Activated CD4-positive, alpha-beta memory T cell treated with anti-CD3 and anti-CD28 coated beads for 36 hours (primary cell): ENCODE measurements around the gene PRSS22. TPM values are rescaled to one million over a fixed set of nuclear protein-coding genes. Genes with fewer than 3 reads are reported as not detected.

Source experiments
- CTCF ChIA-PET: fragments of 350-600 bp; sonication (Branson Sonifier 250); formaldehyde crosslinking; loops from one replicate; lab custom pipeline; 2021; ENCODE audit warnings: antibody characterized with exemption, inconsistent platforms; lab: Charles Lee
- POLR2A ChIA-PET: fragments of 350-600 bp; sonication (Branson Sonifier 250); formaldehyde crosslinking; loops from one replicate; lab custom pipeline; 2021; ENCODE audit warnings: antibody characterized with exemption; lab: Charles Lee
- DNase-seq: peaks from one replicate; pipeline ENCODE4 v3.0.0-alpha.2; 2020
- H3K27ac Mint-ChIP-seq: one replicate; pipeline ENCODE4 v1.8.0; 2021; ENCODE audit warnings: mixed read lengths
- H3K27me3 Mint-ChIP-seq: one replicate; pipeline ENCODE4 v1.8.0; 2021; ENCODE audit warnings: mixed read lengths
- H3K36me3 Mint-ChIP-seq: one replicate; pipeline ENCODE4 v1.8.0; 2021; ENCODE audit warnings: mixed read lengths
- H3K4me1 Mint-ChIP-seq: one replicate; pipeline ENCODE4 v1.8.0; 2021; ENCODE audit warnings: low read depth, mixed read lengths
- H3K4me3 Mint-ChIP-seq: one replicate; pipeline ENCODE4 v1.8.0; 2021; ENCODE audit warnings: mild to moderate bottlenecking, mixed read lengths
- H3K9me3 Mint-ChIP-seq: one replicate; pipeline ENCODE4 v1.8.0; 2021; ENCODE audit warnings: mixed read lengths
- intact Hi-C: fragments of 100-400 bp; cut with micrococcal nuclease; formaldehyde crosslinking; loops from one replicate; pipeline ENCODE4 v1.15.1; 2023
- total RNA-seq, 2 experiments: library from RNA; stranded (reverse); gene quantifications; one replicate each; pipeline ENCODE4 v1.2.3, GENCODE V29; 2021

Gene PRSS22
- total RNA-seq, 2 experiments from 2014 or later, result 0.24 to 0.38 TPM

GRCh38 chr16:2874912-2875362 is 17.0 kb upstream of the PRSS22 start:
- CTCF ChIA-PET, result interaction anchor here (0.6 to 1.4 kb wide), 8 partner anchors 10 to 58 kb away, joined by 3 to 12 read pairs (median 3); partner anchors contain the start of gene FLYWCH1
- peaks cover 4% of the 10 kb centered on the region for H3K9me3 Mint-ChIP-seq
- POLR2A ChIA-PET, result no interaction called here
- H3K27ac Mint-ChIP-seq, result no peak overlapping the region
- no peaks in the 10 kb centered on the region for H3K4me1 Mint-ChIP-seq
- no peaks in the 10 kb centered on the region for H3K27me3 Mint-ChIP-seq
- intact Hi-C loops, result no loop called here
- H3K36me3 Mint-ChIP-seq, result no peaks in the 10 kb centered on the region
- DNase-seq, result peak; percentile 80
- no peak overlapping the region for H3K4me3 Mint-ChIP-seq

DNA sequence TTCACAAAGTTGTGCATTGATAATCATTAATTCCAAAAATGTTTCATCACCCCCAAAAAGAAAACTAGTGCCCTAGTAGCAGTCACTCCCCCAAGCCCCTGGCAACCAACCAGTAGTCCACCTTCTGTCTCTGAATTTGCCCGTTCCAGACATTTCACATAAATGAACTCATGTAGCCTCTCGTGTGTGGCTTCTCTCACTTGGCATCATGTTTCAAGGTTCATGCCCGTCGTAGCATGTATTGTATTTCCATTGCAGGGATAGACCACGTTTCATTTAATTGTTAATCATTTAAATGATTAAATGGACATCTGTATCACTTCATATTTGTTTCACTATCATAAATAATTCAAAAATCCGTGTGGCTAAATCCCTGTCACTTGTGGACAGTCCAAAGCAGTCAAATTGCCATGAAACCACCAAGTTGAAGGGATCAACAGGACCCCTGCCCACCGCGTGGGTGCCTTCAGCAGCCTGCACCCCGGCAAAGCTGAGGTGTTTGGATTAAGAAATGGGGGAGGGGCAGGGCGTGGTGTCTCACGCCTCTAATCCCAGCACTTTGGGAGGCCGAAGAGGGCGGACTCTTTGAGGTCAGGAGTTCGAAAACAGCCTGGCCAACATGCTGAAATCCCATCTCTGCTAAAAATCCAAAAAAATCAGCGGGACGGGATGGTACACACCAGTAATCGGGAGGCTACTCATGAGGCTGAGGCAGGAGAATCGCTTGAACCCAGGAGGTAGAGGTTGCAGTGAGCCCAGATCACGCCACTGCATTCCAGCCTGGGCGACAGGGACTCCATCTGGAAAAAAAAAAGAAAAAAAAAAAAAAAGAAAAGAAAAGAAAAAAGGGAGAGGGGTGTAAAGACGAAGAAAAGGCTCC is 16.3 kb upstream of the PRSS22 start:
- H3K36me3 Mint-ChIP-seq, result no peaks in the 10 kb centered on the region
- no peaks in the 10 kb centered on the region for H3K27me3 Mint-ChIP-seq
- CTCF ChIA-PET, result interaction anchor here (0.6 to 1.4 kb wide), 8 partner anchors 10 to 59 kb away, joined by 3 to 12 read pairs (median 3); partner anchors contain the start of gene FLYWCH1
- H3K9me3 Mint-ChIP-seq, result no peaks in the 10 kb centered on the region
- no peak for DNase-seq
- intact Hi-C loops, result no loop called here
- no peak overlapping the region for H3K27ac Mint-ChIP-seq
- H3K4me3 Mint-ChIP-seq, result no peak overlapping the region
- H3K4me1 Mint-ChIP-seq, result no peaks in the 10 kb centered on the region
- POLR2A ChIA-PET, result no interaction called here

GRCh38 chr16:2871926-2872325 is 14.0 kb upstream of the PRSS22 start:
- no peak for DNase-seq
- intact Hi-C loops, result no loop called here
- CTCF ChIA-PET, result interaction anchor here (0.9 to 2.4 kb wide), 4 partner anchors 9 to 41 kb away, joined by 3 to 17 read pairs (median 5); no protein-coding TSS in a partner anchor
- Mint-ChIP-seq H3K4me1 (peaks cover 6% of the 10 kb centered on the region), H3K27ac (no peak overlapping the region), H3K27me3 (no peaks in the 10 kb centered on the region), H3K36me3 (no peaks in the 10 kb centered on the region), H3K9me3 (no peaks in the 10 kb centered on the region), H3K4me3 (no peak overlapping the region)
- POLR2A ChIA-PET, result interaction anchor here (1.2 kb wide), 1 partner anchor 11 kb away, joined by 4 read pairs; the partner anchor contains the start of gene FLYWCH2

DNA sequence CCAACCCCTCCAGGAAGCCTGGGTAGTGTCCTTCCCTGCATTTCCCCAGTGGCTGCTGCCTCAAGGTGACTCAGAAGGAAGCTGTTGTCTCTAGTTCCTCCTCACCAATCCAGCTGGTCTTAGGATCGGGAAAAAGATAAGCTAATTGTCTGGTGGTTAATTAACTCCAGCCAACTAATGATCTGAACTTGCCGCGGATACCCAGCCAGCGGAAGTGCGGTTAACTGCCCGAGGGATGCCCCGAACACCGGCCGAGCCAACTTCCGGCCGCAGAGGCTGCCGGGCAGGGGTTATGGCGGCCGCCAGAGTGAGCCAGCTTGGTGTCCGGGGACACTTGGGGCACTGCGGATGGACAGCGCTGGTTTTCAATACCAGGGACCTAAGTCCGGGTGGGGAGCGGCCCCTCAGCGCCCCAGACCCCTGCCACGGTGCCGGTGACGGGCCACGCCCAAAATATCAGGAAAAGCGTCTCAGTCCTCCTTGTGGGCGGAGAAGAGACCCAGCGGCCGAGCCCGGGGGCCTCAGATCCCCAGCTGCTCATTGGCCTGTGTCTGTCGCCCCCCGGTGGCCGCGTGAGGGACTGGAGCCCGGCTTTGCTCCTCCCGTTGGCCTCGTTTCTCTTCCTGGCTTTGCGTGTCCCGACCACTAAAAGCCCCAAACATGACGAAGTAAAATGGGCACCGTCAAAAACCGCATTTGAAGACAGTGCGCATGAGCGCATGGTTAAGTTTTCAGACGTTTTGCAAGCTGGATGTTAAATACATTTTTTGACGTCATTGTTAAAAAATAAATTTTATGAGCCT is 10.2 kb upstream of the PRSS22 start:
- CTCF ChIA-PET, result interaction anchor here (0.7 to 2.3 kb wide), 28 partner anchors 11 to 186 kb away, joined by 3 to 60 read pairs (median 6); partner anchors contain the start of genes ELOB, FLYWCH2, KCTD5 and PRSS27
- intact Hi-C loops, result loop anchor here (1.0 to 10.0 kb wide), 6 partner anchors 29 to 203 kb away; partner anchors contain the start of genes ELOB, FLYWCH1 and SRRM2

DNA sequence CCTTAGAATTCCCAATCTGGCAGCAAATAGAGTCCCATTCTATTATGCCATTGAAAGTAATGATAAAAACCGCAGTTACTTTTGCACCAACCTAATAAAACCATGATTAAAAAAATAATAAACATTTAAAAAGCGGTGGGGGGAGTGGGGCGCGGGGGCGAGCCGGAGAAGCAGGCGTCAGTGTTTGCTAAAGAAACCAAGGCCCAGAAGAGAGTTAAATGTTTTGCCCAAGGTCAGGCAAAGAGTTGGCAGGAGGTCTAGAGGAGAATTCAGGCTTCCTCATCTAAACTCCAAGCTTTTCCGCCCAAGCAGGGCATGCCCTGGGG is 9.7 kb upstream of the PRSS22 start:
- no peak for DNase-seq

More for the DNA sequence above, 10.2 kb upstream of the PRSS22 start:
- no peaks in the 10 kb centered on the region for H3K27me3 Mint-ChIP-seq
- POLR2A ChIA-PET, result interaction anchor here (0.6 to 2.0 kb wide), 10 partner anchors 14 to 204 kb away, joined by 3 to 19 read pairs (median 4); partner anchors contain the start of genes FLYWCH2, KCTD5 and SRRM2
- H3K4me1 Mint-ChIP-seq, result peaks cover 12% of the 10 kb centered on the region
- no peaks in the 10 kb centered on the region for H3K9me3 Mint-ChIP-seq
- H3K27ac Mint-ChIP-seq, result peak overlapping the region; percentile 90
- DNase-seq, result peak; percentile 99
- peak overlapping the region; percentile 91 for H3K4me3 Mint-ChIP-seq
- H3K36me3 Mint-ChIP-seq, result no peaks in the 10 kb centered on the region

GRCh38 chr16:2866431-2866830 is 8.5 kb upstream of the PRSS22 start:
- H3K9me3 Mint-ChIP-seq, result peaks cover under 1% of the 10 kb centered on the region
- ChIA-PET POLR2A (interaction anchor here (1.1 kb wide), 1 partner anchor 24 kb away, joined by 3 read pairs; no protein-coding TSS in a partner anchor), CTCF (interaction anchor here (1.6 to 4.0 kb wide), 2 partner anchors 12 to 27 kb away, joined by 6 to 21 read pairs; no protein-coding TSS in a partner anchor)
- intact Hi-C loops, result loop anchor here (5.0 to 10.0 kb wide), 3 partner anchors 46 to 202 kb away; partner anchors contain the start of genes ELOB and FLYWCH1
- peaks cover 2% of the 10 kb centered on the region for H3K27me3 Mint-ChIP-seq
- no peaks in the 10 kb centered on the region for H3K36me3 Mint-ChIP-seq
- H3K27ac Mint-ChIP-seq, result peak overlapping the region; percentile 6
- H3K4me3 Mint-ChIP-seq, result no peak overlapping the region
- no peak for DNase-seq
- H3K4me1 Mint-ChIP-seq, result peaks cover 12% of the 10 kb centered on the region

More for the DNA sequence above, 9.7 kb upstream of the PRSS22 start:
- ChIA-PET CTCF (interaction anchor here (0.7 to 2.3 kb wide), 25 partner anchors 12 to 186 kb away, joined by 3 to 60 read pairs (median 6); partner anchors contain the start of genes ELOB, FLYWCH2, KCTD5 and PRSS27), POLR2A (interaction anchor here (0.6 to 2.0 kb wide), 8 partner anchors 15 to 204 kb away, joined by 3 to 19 read pairs (median 4); partner anchors contain the start of genes FLYWCH2, KCTD5 and SRRM2)
- H3K4me3 Mint-ChIP-seq, result peak overlapping the region; percentile 91
- no peaks in the 10 kb centered on the region for H3K9me3 Mint-ChIP-seq
- H3K36me3 Mint-ChIP-seq, result no peaks in the 10 kb centered on the region
- H3K27me3 Mint-ChIP-seq, result no peaks in the 10 kb centered on the region
- peaks cover 12% of the 10 kb centered on the region for H3K4me1 Mint-ChIP-seq
- intact Hi-C loops, result loop anchor here (5.0 to 10.0 kb wide), 3 partner anchors 45 to 203 kb away; partner anchors contain the start of genes ELOB and FLYWCH1
- H3K27ac Mint-ChIP-seq, result peak overlapping the region; percentile 90

GRCh38 chr16:2865651-2866050 is 7.7 kb upstream of the PRSS22 start:
- no peak for DNase-seq
- Mint-ChIP-seq H3K4me1 (peaks cover 12% of the 10 kb centered on the region), H3K27ac (no peak overlapping the region), H3K4me3 (no peak overlapping the region), H3K9me3 (peaks cover 5% of the 10 kb centered on the region), H3K27me3 (peaks cover 5% of the 10 kb centered on the region), H3K36me3 (no peaks in the 10 kb centered on the region)
- intact Hi-C loops, result loop anchor here (5.0 to 10.0 kb wide), 3 partner anchors 47 to 201 kb away; partner anchors contain the start of genes ELOB and FLYWCH1
- POLR2A ChIA-PET, result interaction anchor here (1.1 kb wide), 1 partner anchor 24 kb away, joined by 3 read pairs; no protein-coding TSS in a partner anchor
- CTCF ChIA-PET, result interaction anchor here (1.6 to 4.0 kb wide), 2 partner anchors 12 to 27 kb away, joined by 6 to 21 read pairs; no protein-coding TSS in a partner anchor

- POLR2A ChIA-PET, result no interaction called here
- H3K36me3 Mint-ChIP-seq, result no peaks in the 10 kb centered on the region
- peaks cover 8% of the 10 kb centered on the region for H3K9me3 Mint-ChIP-seq
- DNase-seq, result peak; percentile 46
- intact Hi-C loops, result loop anchor here (10.0 kb wide), 1 partner anchor 196 kb away; no protein-coding TSS in a partner anchor
- peaks cover 11% of the 10 kb centered on the region for H3K27me3 Mint-ChIP-seq
- CTCF ChIA-PET, result interaction anchor here (1.3 kb wide), 1 partner anchor 22 kb away, joined by 3 read pairs; no protein-coding TSS in a partner anchor
- H3K27ac Mint-ChIP-seq, result no peak overlapping the region
- no peak overlapping the region for H3K4me3 Mint-ChIP-seq
- H3K4me1 Mint-ChIP-seq, result peaks cover 5% of the 10 kb centered on the region
Observed at GRCh38 chr16:2860826-2861567, 3.0 kb upstream of the PRSS22 start.

- Mint-ChIP-seq H3K36me3 (peaks cover under 1% of the 10 kb centered on the region), H3K4me3 (no peak overlapping the region), H3K9me3 (peaks cover 9% of the 10 kb centered on the region), H3K4me1 (peaks cover 5% of the 10 kb centered on the region), H3K27ac (no peak overlapping the region), H3K27me3 (peaks cover 11% of the 10 kb centered on the region)
- ChIA-PET CTCF (no interaction called here), POLR2A (no interaction called here)
- intact Hi-C loops, result loop anchor here (10.0 kb wide), 1 partner anchor 195 kb away; no protein-coding TSS in a partner anchor
- DNase-seq, result no peak
Observed at GRCh38 chr16:2859686-2860265, 1.8 kb upstream of the PRSS22 start.
